ENCODE data around the gene THSD4.

DNA sequence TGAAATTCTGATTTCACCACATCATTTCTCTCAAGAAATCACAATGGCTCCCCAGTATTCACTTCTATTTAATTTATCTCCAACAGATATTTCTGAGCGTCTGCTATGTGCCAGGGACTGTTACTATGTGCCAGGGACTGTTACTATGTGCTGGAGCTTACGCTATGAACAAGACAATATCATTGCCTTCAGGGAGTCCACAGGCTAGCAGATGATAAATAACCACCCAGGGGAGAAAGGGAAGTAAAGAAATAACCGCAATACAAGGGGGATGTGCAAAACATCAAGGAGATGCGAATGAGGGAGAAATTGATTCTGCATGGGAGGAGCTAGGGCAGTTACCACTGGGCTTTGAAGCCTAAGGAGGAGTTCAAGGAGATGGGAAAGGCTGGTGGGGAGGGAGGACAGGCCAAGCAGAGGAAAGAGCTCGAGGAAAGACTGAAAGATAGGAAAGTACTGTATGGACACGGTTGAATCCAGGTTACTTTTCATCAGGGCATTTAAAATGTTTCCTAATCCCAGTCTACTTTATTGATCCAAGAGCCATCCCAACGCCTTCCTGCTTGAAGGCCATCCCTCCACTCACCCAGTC lies 2.5 kb downstream of the THSD4 start:
- TF ChIP-seq, protein P1, sequence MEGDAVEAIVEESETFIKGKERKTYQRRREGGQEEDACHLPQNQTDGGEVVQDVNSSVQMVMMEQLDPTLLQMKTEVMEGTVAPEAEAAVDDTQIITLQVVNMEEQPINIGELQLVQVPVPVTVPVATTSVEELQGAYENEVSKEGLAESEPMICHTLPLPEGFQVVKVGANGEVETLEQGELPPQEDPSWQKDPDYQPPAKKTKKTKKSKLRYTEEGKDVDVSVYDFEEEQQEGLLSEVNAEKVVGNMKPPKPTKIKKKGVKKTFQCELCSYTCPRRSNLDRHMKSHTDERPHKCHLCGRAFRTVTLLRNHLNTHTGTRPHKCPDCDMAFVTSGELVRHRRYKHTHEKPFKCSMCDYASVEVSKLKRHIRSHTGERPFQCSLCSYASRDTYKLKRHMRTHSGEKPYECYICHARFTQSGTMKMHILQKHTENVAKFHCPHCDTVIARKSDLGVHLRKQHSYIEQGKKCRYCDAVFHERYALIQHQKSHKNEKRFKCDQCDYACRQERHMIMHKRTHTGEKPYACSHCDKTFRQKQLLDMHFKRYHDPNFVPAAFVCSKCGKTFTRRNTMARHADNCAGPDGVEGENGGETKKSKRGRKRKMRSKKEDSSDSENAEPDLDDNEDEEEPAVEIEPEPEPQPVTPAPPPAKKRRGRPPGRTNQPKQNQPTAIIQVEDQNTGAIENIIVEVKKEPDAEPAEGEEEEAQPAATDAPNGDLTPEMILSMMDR (IDR thresholded peaks at IDR 0.05; ENCODE audit: low read length), result no peak
- TF ChIP-seq EZH2 (IDR thresholded peaks at IDR 0.05; ENCODE audit: borderline replicate concordance, low read length), result no peak
